Thyroid gland (tissue), 4 donors: Measurements from ENCODE around the gene DGCR2.

Experiments
- CTCF ChIP-seq, 6 experiments: fragments of 200-600 bp in 3 of 6; fragments of 450-650 bp in 3 of 6; sonication (generic) in 3 of 6; IDR thresholded peaks; one replicate each; pipeline ENCODE4 v1.5.1; 2016 to 2019; ENCODE audit warnings: antibody characterized with exemption in 6 of 6, mild to moderate bottlenecking in 2 of 6, inconsistent platforms in 1 of 6, moderate library complexity in 1 of 6
- POLR2A ChIP-seq, 2 donors: fragments of 450-650 bp; IDR thresholded peaks; one replicate each; pipeline ENCODE4 v1.6.1; 2017; ENCODE audit warnings: antibody characterized with exemption in 2 of 2, mild to moderate bottlenecking in 2 of 2, moderate library complexity in 1 of 2

- no peak for TF ChIP-seq CTCF (IDR thresholded peaks at IDR 0.05)
- TF ChIP-seq POLR2A (IDR thresholded peaks at IDR 0.05) = no peak
Measured at GRCh38 chr22:18999008-18999407, 123.2 kb downstream of the DGCR2 start.
